ENCODE measurements around the gene EFNA4.

- TF ChIP-seq, protein P1, sequence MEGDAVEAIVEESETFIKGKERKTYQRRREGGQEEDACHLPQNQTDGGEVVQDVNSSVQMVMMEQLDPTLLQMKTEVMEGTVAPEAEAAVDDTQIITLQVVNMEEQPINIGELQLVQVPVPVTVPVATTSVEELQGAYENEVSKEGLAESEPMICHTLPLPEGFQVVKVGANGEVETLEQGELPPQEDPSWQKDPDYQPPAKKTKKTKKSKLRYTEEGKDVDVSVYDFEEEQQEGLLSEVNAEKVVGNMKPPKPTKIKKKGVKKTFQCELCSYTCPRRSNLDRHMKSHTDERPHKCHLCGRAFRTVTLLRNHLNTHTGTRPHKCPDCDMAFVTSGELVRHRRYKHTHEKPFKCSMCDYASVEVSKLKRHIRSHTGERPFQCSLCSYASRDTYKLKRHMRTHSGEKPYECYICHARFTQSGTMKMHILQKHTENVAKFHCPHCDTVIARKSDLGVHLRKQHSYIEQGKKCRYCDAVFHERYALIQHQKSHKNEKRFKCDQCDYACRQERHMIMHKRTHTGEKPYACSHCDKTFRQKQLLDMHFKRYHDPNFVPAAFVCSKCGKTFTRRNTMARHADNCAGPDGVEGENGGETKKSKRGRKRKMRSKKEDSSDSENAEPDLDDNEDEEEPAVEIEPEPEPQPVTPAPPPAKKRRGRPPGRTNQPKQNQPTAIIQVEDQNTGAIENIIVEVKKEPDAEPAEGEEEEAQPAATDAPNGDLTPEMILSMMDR (IDR thresholded peaks at IDR 0.05; ENCODE audit: low read depth, low read length, poor library complexity, severe bottlenecking) = no peak
- no peak for TF ChIP-seq EZH2phosphoT487 (IDR thresholded peaks at IDR 0.05; ENCODE audit: borderline replicate concordance, low read length)
Measured at GRCh38 chr1:155022927-155023236, 40.7 kb upstream of the EFNA4 start.
